Thoracic aorta (tissue), 2 donors: Measurements from ENCODE around the gene CD8A. TPM values are rescaled to one million over a fixed set of nuclear protein-coding genes. Genes with fewer than 3 reads are reported as not detected.

ENCODE experiments used
- ATAC-seq: fragments of 150-250 bp; one replicate; pipeline ENCODE4 v1.8.0; 2017; ENCODE audit warnings: low read depth; ENCODE audit not compliant: insufficient number of reproducible peaks, low FRiP score
- DNase-seq: peaks from one replicate; pipeline ENCODE4 v3.0.0-alpha.2; 2020; ENCODE audit warnings: low spot score
- H3K27ac ChIP-seq, 2 donors: fragments of 200-600 bp; sonication (generic); 1 replicate in 1 of 2; 2 replicates in 1 of 2; pipeline ENCODE4 v1.5.1; 2016; ENCODE audit warnings: mild to moderate bottlenecking in 2 of 2, moderate library complexity in 2 of 2
- H3K27me3 ChIP-seq: fragments of 200-600 bp; sonication (generic); replicated peaks from 2 replicates; pipeline ENCODE4 v1.6.0; 2016; ENCODE audit warnings: mild to moderate bottlenecking; ENCODE audit not compliant: insufficient read depth
- H3K36me3 ChIP-seq: fragments of 200-600 bp; sonication (generic); one replicate; pipeline ENCODE4 v1.5.1; 2016
- H3K4me1 ChIP-seq, 2 donors: fragments of 200-600 bp; sonication (generic); 1 replicate in 1 of 2; 2 replicates in 1 of 2; pipeline versions ENCODE4 v1.5.1 to v1.6.0; 2016; ENCODE audit warnings: low read depth in 2 of 2, mild to moderate bottlenecking in 1 of 2; ENCODE audit not compliant: control insufficient read depth in 1 of 2
- H3K4me3 ChIP-seq: fragments of 200-600 bp; sonication (generic); 2 replicates; pipeline ENCODE4 v1.5.1; 2016; ENCODE audit warnings: mild to moderate bottlenecking
- H3K9me3 ChIP-seq: fragments of 200-600 bp; sonication (generic); 2 replicates; pipeline ENCODE4 v1.5.1; 2016
- total RNA-seq, 2 donors: library from RNA; depleted of rRNA; stranded (reverse); fragments of >200 nt; gene quantifications; one replicate each; pipeline versions ENCODE4 v1.1.0 to v1.2.3, GENCODE V29; 2016
- TF ChIP-seq, protein P1 (sequence below): fragments of 200-600 bp; sonication (generic); IDR thresholded peaks from one replicate; pipeline ENCODE4 v1.5.1; 2019; ENCODE audit warnings: antibody characterized with exemption

Gene CD8A
- total RNA-seq, 2 donors from 2014 or later, result 3.4 to 4.4 TPM

DNA sequence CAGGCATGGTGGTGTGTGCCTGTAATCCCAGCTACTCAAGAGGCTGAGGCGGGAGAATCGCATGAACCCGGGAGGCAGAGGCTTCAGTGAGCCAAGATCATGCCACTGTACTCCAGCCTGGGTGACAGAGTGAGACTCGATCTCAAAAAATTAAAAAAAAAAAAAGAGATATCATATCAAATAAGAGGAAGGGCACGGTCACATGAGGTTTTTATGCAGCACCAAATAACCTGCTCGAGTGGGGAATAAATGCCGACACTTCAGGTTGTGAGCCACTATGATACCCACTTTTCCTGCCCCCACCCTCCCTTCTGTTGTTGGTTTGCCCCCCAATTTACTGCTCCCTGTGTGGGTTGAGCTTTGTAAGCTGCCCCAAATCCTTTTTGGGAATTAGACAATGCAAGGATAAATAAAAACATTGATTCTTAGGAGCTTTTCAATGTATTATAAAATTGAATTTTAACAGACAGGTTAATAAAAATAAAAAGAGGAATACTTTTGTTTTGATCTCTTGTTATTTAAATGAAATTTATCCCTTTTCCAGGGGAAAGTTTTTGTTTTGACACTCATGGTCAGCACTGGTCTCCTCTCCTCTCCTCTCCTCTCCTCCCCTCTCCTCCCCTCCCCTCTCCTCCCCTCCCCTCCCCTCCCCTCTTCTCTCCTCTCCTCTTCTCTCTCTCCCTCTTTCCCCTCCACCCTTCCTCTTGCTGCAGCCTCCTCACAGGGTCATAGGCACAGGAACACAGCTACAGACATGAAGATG is 41.8 kb upstream of the CD8A start:
- no peak for ATAC-seq
- TF ChIP-seq, protein P1, sequence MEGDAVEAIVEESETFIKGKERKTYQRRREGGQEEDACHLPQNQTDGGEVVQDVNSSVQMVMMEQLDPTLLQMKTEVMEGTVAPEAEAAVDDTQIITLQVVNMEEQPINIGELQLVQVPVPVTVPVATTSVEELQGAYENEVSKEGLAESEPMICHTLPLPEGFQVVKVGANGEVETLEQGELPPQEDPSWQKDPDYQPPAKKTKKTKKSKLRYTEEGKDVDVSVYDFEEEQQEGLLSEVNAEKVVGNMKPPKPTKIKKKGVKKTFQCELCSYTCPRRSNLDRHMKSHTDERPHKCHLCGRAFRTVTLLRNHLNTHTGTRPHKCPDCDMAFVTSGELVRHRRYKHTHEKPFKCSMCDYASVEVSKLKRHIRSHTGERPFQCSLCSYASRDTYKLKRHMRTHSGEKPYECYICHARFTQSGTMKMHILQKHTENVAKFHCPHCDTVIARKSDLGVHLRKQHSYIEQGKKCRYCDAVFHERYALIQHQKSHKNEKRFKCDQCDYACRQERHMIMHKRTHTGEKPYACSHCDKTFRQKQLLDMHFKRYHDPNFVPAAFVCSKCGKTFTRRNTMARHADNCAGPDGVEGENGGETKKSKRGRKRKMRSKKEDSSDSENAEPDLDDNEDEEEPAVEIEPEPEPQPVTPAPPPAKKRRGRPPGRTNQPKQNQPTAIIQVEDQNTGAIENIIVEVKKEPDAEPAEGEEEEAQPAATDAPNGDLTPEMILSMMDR, result no peak
- H3K27me3 ChIP-seq, result no peaks in the 10 kb centered on the region

DNA sequence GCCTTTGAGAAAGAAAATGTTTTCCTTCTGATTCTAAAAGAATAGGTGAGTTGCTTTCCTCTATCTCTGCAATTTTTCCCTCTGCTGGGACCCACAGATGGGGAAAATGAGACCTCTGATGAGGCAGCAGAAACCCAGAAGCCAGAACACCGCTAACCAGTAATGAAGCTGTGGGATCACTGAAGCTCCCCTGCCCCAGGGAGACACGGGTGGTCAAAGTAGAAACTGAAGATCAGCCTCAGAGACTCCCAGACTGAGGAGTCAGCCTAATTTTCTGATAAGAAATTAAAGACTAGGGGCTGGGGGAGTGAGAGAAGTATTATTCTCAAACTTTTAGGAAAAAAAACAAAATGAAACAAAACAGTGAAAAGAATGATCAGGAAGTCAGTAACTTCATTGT is 40.8 kb upstream of the CD8A start:
- TF ChIP-seq, protein P1, result no peak
- no peak for ATAC-seq
- no peak for DNase-seq
- no peaks in the 10 kb centered on the region for H3K9me3 ChIP-seq
- H3K27me3 ChIP-seq, result no peaks in the 10 kb centered on the region
- no peak overlapping the region for H3K4me3 ChIP-seq
- no peak overlapping the region for H3K27ac ChIP-seq
- H3K36me3 ChIP-seq, result no peaks in the 10 kb centered on the region
- H3K4me1 ChIP-seq, result no peaks in the 10 kb centered on the region

More for the DNA sequence above, 41.8 kb upstream of the CD8A start:
- Histone ChIP-seq H3K9me3 (no peaks in the 10 kb centered on the region), H3K27ac (no peak overlapping the region), H3K4me1 (no peaks in the 10 kb centered on the region), H3K36me3 (no peaks in the 10 kb centered on the region), H3K4me3 (no peak overlapping the region)
- DNase-seq, result no peak

DNA sequence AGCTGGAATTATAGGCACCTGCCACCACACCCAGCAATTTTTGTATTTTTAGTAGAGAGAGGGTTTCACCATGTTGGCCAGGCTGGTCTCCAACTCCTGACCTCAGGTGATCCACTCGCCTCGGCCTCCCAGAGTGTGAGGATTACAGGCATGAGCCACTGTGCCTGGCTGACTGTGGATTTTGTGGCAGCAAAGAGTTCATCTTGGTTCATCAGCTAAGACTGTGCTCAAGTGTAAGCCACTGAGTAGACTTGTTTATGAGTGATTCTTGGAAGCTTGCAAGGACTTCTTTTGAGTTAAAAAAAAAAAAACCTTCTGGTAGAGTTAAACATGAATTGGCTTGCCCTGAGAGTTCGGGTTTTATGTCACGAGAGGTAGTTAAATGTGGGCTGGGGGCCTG is 36.2 kb upstream of the CD8A start:
- no peak for ATAC-seq
- TF ChIP-seq, protein P1, result no peak

DNA sequence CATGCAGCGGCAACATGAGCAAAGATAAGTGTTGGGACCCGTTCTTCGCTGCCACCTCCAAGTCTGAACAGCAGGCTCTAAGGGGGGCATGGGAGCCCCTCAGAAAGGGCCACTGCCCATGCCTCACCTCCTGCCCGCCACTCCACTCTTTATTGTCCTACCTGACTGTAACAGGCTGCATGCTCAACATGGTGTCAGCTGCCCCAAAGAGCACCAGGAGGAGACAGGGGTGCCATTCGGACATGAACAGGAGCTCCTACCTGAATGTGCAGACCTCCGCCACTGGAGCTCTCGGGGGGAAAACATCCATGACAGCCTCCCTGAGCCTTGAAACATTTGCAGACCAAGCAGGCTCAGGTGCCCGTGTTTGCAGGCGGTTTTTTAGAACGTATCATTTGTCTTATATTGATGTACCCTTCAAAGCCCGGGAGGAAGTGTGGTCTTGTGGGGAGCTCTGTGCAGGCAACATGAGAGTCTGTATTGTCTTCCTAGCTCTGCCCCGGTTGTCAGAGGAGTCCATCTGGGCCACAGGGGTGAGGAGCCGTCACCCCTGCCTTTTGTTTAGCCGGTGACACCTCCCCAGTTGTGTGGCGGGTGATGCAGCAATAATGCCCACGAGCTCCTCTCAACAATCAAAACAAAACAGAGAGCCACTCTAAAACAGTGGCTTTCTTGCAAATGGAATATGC is 35.1 kb upstream of the CD8A start:
- Histone ChIP-seq H3K4me3 (no peak overlapping the region), H3K9me3 (no peaks in the 10 kb centered on the region), H3K36me3 (no peaks in the 10 kb centered on the region), H3K27ac (no peak overlapping the region), H3K4me1 (no peaks in the 10 kb centered on the region), H3K27me3 (no peaks in the 10 kb centered on the region)
- DNase-seq, result no peak
- TF ChIP-seq, protein P1, result no peak
- no peak for ATAC-seq

More for the DNA sequence above, 36.2 kb upstream of the CD8A start:
- Histone ChIP-seq H3K27me3 (no peaks in the 10 kb centered on the region), H3K36me3 (no peaks in the 10 kb centered on the region), H3K27ac (no peak overlapping the region), H3K4me1 (no peaks in the 10 kb centered on the region), H3K4me3 (no peak overlapping the region), H3K9me3 (no peaks in the 10 kb centered on the region)
- DNase-seq, result no peak

DNA sequence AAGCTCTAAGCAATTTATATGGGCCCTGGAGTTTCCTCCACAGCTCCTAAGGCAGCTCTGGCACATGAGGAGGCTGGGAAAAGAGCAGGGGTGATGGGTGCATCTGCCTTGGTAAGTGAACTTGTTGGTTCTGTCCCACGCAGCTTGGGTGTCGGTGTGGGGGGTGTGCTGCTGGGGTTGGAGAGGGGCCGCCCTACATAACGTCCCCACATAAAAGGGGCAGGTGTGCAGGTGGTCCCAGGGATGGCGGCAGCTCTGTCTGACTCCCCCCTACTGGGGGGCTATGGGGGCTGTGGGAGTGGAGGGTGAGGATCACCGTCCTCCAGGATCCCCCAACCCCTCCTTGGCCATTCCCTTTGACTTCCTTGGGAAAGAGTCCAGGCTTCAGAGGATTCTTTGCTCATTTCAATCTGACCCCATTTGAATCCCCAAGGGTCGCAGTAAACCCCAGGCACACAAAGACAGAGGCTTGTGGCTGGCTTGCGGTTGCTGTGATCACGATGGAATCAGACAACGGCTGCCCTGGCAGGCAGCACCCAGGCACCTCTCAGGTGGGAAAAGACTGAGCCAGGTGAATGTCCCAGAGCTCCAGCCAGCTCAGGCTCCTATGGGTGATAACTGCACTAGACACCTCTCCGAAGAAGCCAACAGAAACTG is 34.5 kb upstream of the CD8A start:
- TF ChIP-seq, protein P1, result no peak
- no peak overlapping the region for H3K4me3 ChIP-seq
- H3K27me3 ChIP-seq, result no peaks in the 10 kb centered on the region
- DNase-seq (no peak), ATAC-seq (no peak)
- H3K4me1 ChIP-seq, result no peaks in the 10 kb centered on the region
- H3K36me3 ChIP-seq, result no peaks in the 10 kb centered on the region
- no peaks in the 10 kb centered on the region for H3K9me3 ChIP-seq
- no peak overlapping the region for H3K27ac ChIP-seq
